K562 (cell line): Measurements from ENCODE around the gene HNMT. TPM values are rescaled to one million over a fixed set of nuclear protein-coding genes. Genes with fewer than 3 reads are reported as not detected.

Source experiments
- CCNT2 ChIP-seq: IDR thresholded peaks from 2 replicates; pipeline ENCODE4 v1.6.1; 2011; ENCODE audit warnings: borderline replicate concordance, low read depth, mild to moderate bottlenecking, moderate library complexity, mixed read lengths, low read length; ENCODE audit not compliant: insufficient read length; ENCODE audit errors: extremely low read depth
- EP400 ChIP-seq: fragments of 450-650 bp; IDR thresholded peaks from 2 replicates; pipeline ENCODE4 v1.6.1; 2017; ENCODE audit warnings: antibody characterized with exemption, mild to moderate bottlenecking, moderate library complexity
- HOMEZ ChIP-seq: fragments of 250-450 bp; sonication (Bioruptor Pico); IDR thresholded peaks from 2 replicates; pipeline ENCODE4 v1.4.0; 2020; ENCODE audit warnings: mild to moderate bottlenecking, moderate library complexity
- KDM4B ChIP-seq, 2 experiments: fragments of 450-650 bp in 1 of 2; sonication (generic) in 1 of 2; IDR thresholded peaks; 2 replicates each; pipeline ENCODE4 v1.6.1; 2016 to 2017; ENCODE audit warnings: borderline replicate concordance in 2 of 2, antibody characterized with exemption in 1 of 2, low read depth in 1 of 2, mild to moderate bottlenecking in 1 of 2
- KLF1 ChIP-seq: fragments of 450-650 bp; IDR thresholded peaks from 2 replicates; pipeline ENCODE4 v1.6.1; 2016; ENCODE audit warnings: missing genetic modification characterization, missing compliant biosample characterization
- PHB ChIP-seq: fragments of 250-450 bp; sonication (Bioruptor Pico); IDR thresholded peaks from 2 replicates; pipeline ENCODE4 v1.5.0; 2021
- PML ChIP-seq: IDR thresholded peaks from 2 replicates; pipeline ENCODE4 v1.6.1; 2012; ENCODE audit warnings: low read length, inconsistent platforms
- POLR2H ChIP-seq: IDR thresholded peaks from 2 replicates; pipeline ENCODE4 v1.6.1; 2016; ENCODE audit warnings: missing genetic modification characterization, low read depth, mild to moderate bottlenecking, control low read depth, missing compliant biosample characterization, moderate library complexity
- RFX5 ChIP-seq: IDR thresholded peaks from 2 replicates; pipeline ENCODE4 v1.6.1; 2011; ENCODE audit warnings: low read depth, mild to moderate bottlenecking, improper control_type of control experiment, low read length
- SMAD3 ChIP-seq: fragments of 450-650 bp; formaldehyde crosslinking; conservative IDR thresholded peaks from 2 replicates; pipeline ENCODE4 v1.4.0; 2020; ENCODE audit warnings: mild to moderate bottlenecking
- SMC3 ChIP-seq: conservative IDR thresholded peaks from 2 replicates; pipeline ENCODE4 v1.6.1; 2011; ENCODE audit warnings: low read depth, low read length, improper control_type of control experiment; ENCODE audit not compliant: insufficient read depth
- TEAD2 ChIP-seq: fragments of 450-650 bp; IDR thresholded peaks from 2 replicates; pipeline ENCODE4 v1.6.1; 2016; ENCODE audit warnings: missing genetic modification characterization, control low read depth, missing compliant biosample characterization
- TEAD4 ChIP-seq, 2 experiments: sonication (generic) in 1 of 2; formaldehyde crosslinking in 1 of 2; IDR thresholded peaks; 2 replicates each; pipeline versions ENCODE4 v1.6.1 to v1.8.0; 2012 to 2022; ENCODE audit warnings: borderline replicate concordance in 1 of 2, inconsistent platforms in 1 of 2, low read length in 1 of 2, mild to moderate bottlenecking in 1 of 2, missing genetic modification reagents in 1 of 2
- TFAM ChIP-seq: fragments of 250-450 bp; sonication (Bioruptor Pico); conservative IDR thresholded peaks from 2 replicates; pipeline ENCODE4 v1.5.0; 2021; ENCODE audit warnings: mild to moderate bottlenecking, moderate library complexity
- THAP7 ChIP-seq: fragments of 250-450 bp; sonication (Bioruptor Pico); IDR thresholded peaks from 2 replicates; pipeline ENCODE4 v1.5.0; 2021
- U2AF1 ChIP-seq: fragments of 200-400 bp; formaldehyde crosslinking; optimal IDR thresholded peaks from 2 replicates; pipeline ENCODE3; 2017; ENCODE audit warnings: mild to moderate bottlenecking, low read depth, low read length, moderate library complexity
- XRCC4 ChIP-seq: IDR thresholded peaks from one replicate; pipeline ENCODE4 v1.6.1; 2011; ENCODE audit not compliant: insufficient read depth, insufficient read length; ENCODE audit errors: extremely low read depth
- ZFP30 ChIP-seq: fragments of 250-450 bp; sonication (Bioruptor Pico); IDR thresholded peaks from 2 replicates; pipeline ENCODE4 v1.8.0; 2022; ENCODE audit warnings: moderate library complexity, mild to moderate bottlenecking, inconsistent platforms, borderline replicate concordance
- ZFX ChIP-seq: sonication (generic); formaldehyde crosslinking; IDR thresholded peaks from 2 replicates; pipeline ENCODE4 v1.8.0; 2022; ENCODE audit warnings: mild to moderate bottlenecking, missing genetic modification reagents, moderate library complexity
- ZMIZ1 ChIP-seq, 2 experiments: fragments of 150-350 bp in 1 of 2; IDR thresholded peaks; 2 replicates each; pipeline ENCODE4 v1.6.1; 2012 to 2016; ENCODE audit warnings: low read depth in 2 of 2, low read length in 2 of 2, mild to moderate bottlenecking in 1 of 2, moderate library complexity in 1 of 2
- ZNF274 ChIP-seq: IDR thresholded peaks from 2 replicates; pipeline ENCODE4 v1.6.1; 2011; ENCODE audit warnings: low read depth, mild to moderate bottlenecking, low read length, moderate library complexity, borderline replicate concordance
- ZNF316 ChIP-seq: fragments of 450-650 bp; IDR thresholded peaks from 2 replicates; pipeline ENCODE4 v1.6.1; 2016
- ZNF668 ChIP-seq: fragments of 250-450 bp; sonication (Bioruptor Pico); IDR thresholded peaks from 2 replicates; pipeline ENCODE4 v1.8.0; 2022; ENCODE audit warnings: mild to moderate bottlenecking, inconsistent platforms
- polyA plus RNA-seq, 8 experiments: library from polyadenylated mRNA; depleted of rRNA in 4 of 8; stranded (reverse) in 5 of 8; unstranded in 3 of 8; fragments of >200 nt; fragmentation: Nextera tagmentation in 2 of 8; fragmentation: Illumina TruSeq in 1 of 8; extraction: Ambion mirVana in 2 of 8; extraction: Trizol in 1 of 8; gene quantifications; 2 replicates each; pipeline versions ENCODE4 v1.2.1 to v1.2.3, GENCODE V29; 2011 to 2014; ENCODE audit warnings: inconsistent platforms in 1 of 8, missing spikeins in 1 of 8
- total RNA-seq, 7 experiments: library from RNA; depleted of rRNA in 6 of 7; stranded (reverse); fragments of >200 nt in 6 of 7; fragmentation: Illumina TruSeq in 2 of 7; extraction: Trizol in 2 of 7; gene quantifications; 2 replicates each; pipeline versions ENCODE4 v1.2.1 to v1.2.3, GENCODE V29; 2011 to 2021; ENCODE audit warnings: low replicate concordance in 1 of 7

Gene HNMT
- total and polyA plus RNA-seq, 9 of the 15 experiments (the other 6 are each of a cell fraction or from before 2014, with no cell fraction given): 3.1 to 10.9 (median 5.3) TPM

GRCh38 chr2:137964066-137964858 lies at the start of gene HNMT (continued):
- TF ChIP-seq ZMIZ1 (IDR thresholded peaks at IDR 0.05; ENCODE audit: low read depth in 2 of 2, low read length in 2 of 2) (peak in 1 of 2 experiments; percentile 74; a peak in 1 of 4 replicates), SMAD3 (no peak), CCNT2 (peak; percentile 65), SMC3 (no peak), TEAD4 (IDR thresholded peaks at IDR 0.05; ENCODE audit: low read length) (peak; percentile 79), TEAD4 (CRISPR knock-in tag; IDR thresholded peaks at IDR 0.05; ENCODE audit: borderline replicate concordance) (no peak), HOMEZ (CRISPR knock-in tag) (no peak), ZNF668 (CRISPR knock-in tag) (no peak), U2AF1 (no peak), EP400 (0 out of 2 replicates have a peak, but pooled peaks have one; percentile 31), THAP7 (CRISPR knock-in tag) (no peak), ZNF274 (no peak), ZFX (CRISPR knock-in tag) (no peak), ZFP30 (no peak), PML (no peak), POLR2H (tag) (0 out of 2 replicates have a peak, but pooled peaks have one; percentile 43), ZNF316 (no peak), RFX5 (0 out of 2 replicates have a peak, but pooled peaks have one; percentile 30), XRCC4 (no peak), TEAD2 (tag) (no peak), TFAM (CRISPR knock-in tag) (no peak), KDM4B (IDR thresholded peaks at IDR 0.05; ENCODE audit: borderline replicate concordance in 2 of 2, low read depth in 1 of 2) (no peak), PHB (CRISPR knock-in tag) (no peak), KLF1 (tag) (no peak)
